Naive thymus-derived CD8-positive, alpha-beta T cell (primary cell): ENCODE results near the gene NTN1. TPM values are rescaled to one million over a fixed set of nuclear protein-coding genes. Genes with fewer than 3 reads are reported as not detected.
"Not testable (repeated sequence)": the region's sequence is repeated elsewhere in the genome, so short reads cannot be mapped to it uniquely, and the experiment has no call there.

ENCODE experiments used
- ATAC-seq, 2 donors: fragments of 150-1000 bp; cut with Tn5 transposase in 1 of 2; sonication (Bioruptor Pico), chemical (Tn5 transposase) in 1 of 2; 1 replicate in 1 of 2; 2 replicates in 1 of 2; pipeline ENCODE4 v1.10.0; 2021; ENCODE audit warnings: mild to moderate bottlenecking in 2 of 2, moderate library complexity in 2 of 2
- POLR2A ChIA-PET: fragments of 350-600 bp; sonication (Branson Sonifier 250); formaldehyde crosslinking; loops from one replicate; lab custom pipeline; 2021; ENCODE audit warnings: antibody characterized with exemption; lab: Charles Lee
- DNase-seq, 10 donors: peaks; one replicate each; pipeline versions ENCODE4 v3.0.0 to v3.0.0-alpha.2; 2020 to 2022
- H3K27ac Mint-ChIP-seq, 10 donors: one replicate each; pipeline ENCODE4 v1.8.0; 2020 to 2022; ENCODE audit warnings: mild to moderate bottlenecking in 10 of 10, mixed read lengths in 10 of 10, moderate library complexity in 4 of 10, inconsistent platforms in 1 of 10
- H3K27me3 Mint-ChIP-seq, 5 donors: one replicate each; pipeline ENCODE4 v1.8.0; 2021 to 2022; ENCODE audit warnings: mixed read lengths in 5 of 5
- H3K36me3 Mint-ChIP-seq, 3 donors: one replicate each; pipeline ENCODE4 v1.8.0; 2020 to 2022; ENCODE audit warnings: mixed read lengths in 3 of 3, mild to moderate bottlenecking in 2 of 3, inconsistent platforms in 1 of 3
- H3K4me1 Mint-ChIP-seq, 4 donors: one replicate each; pipeline ENCODE4 v1.8.0; 2021 to 2022; ENCODE audit warnings: mixed read lengths in 4 of 4
- H3K4me3 Mint-ChIP-seq, 10 donors: one replicate each; pipeline ENCODE4 v1.8.0; 2020 to 2022; ENCODE audit warnings: mild to moderate bottlenecking in 10 of 10, mixed read lengths in 10 of 10, moderate library complexity in 6 of 10, inconsistent platforms in 1 of 10
- H3K9me3 Mint-ChIP-seq, 9 donors: one replicate each; pipeline ENCODE4 v1.8.0; 2020 to 2022; ENCODE audit warnings: mixed read lengths in 9 of 9, mild to moderate bottlenecking in 3 of 9, inconsistent platforms in 1 of 9, moderate library complexity in 1 of 9
- polyA plus RNA-seq, 3 donors: library from polyadenylated mRNA; unstranded; fragments of 300-500 nt; fragmentation: Illumina TruSeq; gene quantifications; one replicate each; pipeline ENCODE4 v1.2.3, GENCODE V29; 2021
- total RNA-seq, 8 experiments: library from RNA in 2 of 8; stranded (reverse) in 2 of 8; gene quantifications; one replicate each; pipeline ENCODE4 v1.2.3 and lab custom pipeline; 2021 to 2026

NTN1 gene
- total and polyA plus RNA-seq, 5 experiments from 2014 or later, result 0.05 TPM; not detected in 4

DNA sequence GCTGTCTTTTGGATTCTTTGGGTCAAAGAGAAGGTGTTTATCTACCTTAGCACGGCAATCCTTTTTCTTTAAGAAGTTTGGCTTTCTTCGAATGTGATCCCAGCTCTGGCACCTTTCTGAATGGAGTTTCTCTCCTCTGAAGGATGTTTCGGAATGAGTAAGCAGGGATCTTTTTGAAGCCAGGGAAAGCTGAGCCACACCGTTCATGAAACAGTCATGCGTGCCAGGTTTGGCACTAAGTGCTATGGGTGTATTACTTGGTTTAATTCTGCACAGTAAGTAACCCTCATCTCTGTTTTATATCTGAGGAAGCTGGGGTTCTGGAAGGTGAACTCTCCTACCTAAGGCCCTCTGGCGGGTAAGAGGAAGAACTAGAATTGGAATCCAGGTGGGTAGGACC, 234.5 kb downstream of the NTN1 start:
- Mint-ChIP-seq H3K4me1 (peaks cover 18 to 39% (median 25%) of the 10 kb centered on the region in 4 donors), H3K27me3 (no peaks in the 10 kb centered on the region), H3K36me3 (no peaks in the 10 kb centered on the region), H3K9me3 (no peaks in the 10 kb centered on the region), H3K4me3 (no peak overlapping the region), H3K27ac (peak overlapping the region in 1 of 10 donors; percentile 24)
- DNase-seq (no peak), ATAC-seq (no peak)
- POLR2A ChIA-PET, result no interaction called here

DNA sequence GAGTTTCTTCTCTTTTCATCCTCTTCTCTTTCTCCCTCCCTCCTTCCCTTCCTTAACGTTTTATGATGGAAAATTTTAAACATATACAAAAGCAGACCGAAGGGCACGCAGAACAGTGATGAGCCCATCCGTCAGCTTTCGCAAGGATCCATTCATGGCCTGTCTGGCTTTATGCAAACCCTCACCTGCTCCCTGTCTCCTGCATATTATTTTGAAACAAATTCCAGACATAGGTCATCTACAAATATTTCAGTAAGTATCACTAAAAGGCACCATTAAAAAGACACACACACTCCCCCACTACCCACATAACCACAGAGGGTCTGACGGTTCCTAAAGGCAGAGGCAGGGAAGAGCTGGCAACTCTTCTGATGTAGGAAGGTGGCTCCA, 235.0 kb downstream of the NTN1 start:
- H3K4me3 Mint-ChIP-seq, result no peak overlapping the region
- peaks cover 18 to 37% (median 26%) of the 10 kb centered on the region in 4 donors for H3K4me1 Mint-ChIP-seq
- H3K27ac Mint-ChIP-seq, result peak overlapping the region in 1 of 10 donors; percentile 41
- no peaks in the 10 kb centered on the region for H3K27me3 Mint-ChIP-seq
- H3K36me3 Mint-ChIP-seq, result no peaks in the 10 kb centered on the region
- POLR2A ChIA-PET, result no interaction called here
- no peak for ATAC-seq
- H3K9me3 Mint-ChIP-seq, result no peaks in the 10 kb centered on the region
- no peak for DNase-seq

DNA sequence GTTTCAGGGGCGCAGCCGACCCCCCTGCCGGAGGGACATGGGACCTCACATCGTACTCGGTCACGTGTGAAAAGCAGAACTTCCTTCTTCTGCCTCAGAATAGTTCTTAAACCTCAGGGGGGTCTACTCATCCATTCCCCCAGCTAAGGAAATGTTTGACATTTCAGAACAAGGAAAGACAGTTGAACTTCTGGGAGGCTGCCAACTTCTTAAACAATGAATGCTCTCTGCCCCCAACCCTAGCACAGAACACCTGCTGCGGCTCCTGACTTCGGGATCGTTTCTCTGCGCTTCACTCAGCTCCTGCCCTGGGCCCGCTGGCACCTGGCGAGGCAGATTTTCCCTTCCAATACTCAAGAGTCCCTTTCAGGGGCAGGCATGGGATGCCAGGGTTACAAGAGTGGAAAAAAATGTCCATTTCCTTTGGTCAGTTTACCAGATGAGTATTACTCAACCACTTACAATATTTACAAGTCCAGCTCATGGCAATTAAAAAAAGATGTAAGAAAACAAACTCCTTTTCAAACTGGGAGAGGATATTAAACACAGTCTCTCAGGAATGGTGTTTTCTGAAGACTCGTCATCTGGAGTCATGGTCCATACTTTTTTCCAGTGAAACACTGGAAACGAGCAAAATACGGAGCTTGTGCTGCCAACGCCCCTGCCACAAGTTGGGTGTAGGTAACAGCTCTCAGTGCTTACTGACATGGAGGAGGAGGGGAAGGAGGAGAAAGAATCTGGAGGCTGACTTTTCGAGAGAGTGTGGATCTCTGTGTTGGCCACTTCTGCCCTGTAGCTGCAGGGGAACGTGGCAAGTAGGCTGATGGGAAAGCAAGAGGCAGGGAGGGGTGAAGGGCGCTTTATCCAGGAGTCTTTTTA, 235.7 kb downstream of the NTN1 start:
- Mint-ChIP-seq H3K36me3 (no peaks in the 10 kb centered on the region), H3K27me3 (no peaks in the 10 kb centered on the region), H3K4me3 (no peak overlapping the region), H3K9me3 (no peaks in the 10 kb centered on the region), H3K27ac (peak overlapping the region in 2 of 10 donors; percentile 23 to 41), H3K4me1 (peaks cover 18 to 35% (median 26%) of the 10 kb centered on the region in 4 donors)
- POLR2A ChIA-PET, result no interaction called here
- DNase-seq, result no peak
- no peak for ATAC-seq

DNA sequence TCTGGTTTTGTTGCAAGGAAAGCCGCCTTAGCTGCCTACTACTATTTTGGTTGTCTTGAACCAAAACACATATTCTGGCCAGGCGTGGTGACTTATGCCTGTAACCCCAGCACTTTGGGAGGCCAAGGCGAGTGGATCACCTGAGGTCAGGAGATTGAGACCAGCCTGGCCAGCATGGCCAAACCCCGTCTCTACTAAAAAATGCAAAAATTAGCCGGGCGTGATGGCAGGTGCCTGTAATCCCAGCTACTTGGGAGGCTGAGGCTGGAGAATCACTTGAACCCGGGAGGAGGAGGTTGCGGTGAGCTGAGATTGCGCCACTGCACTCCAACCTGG, 236.3 kb downstream of the NTN1 start:
- H3K4me3 Mint-ChIP-seq, H3K27ac Mint-ChIP-seq, H3K9me3 Mint-ChIP-seq, POLR2A ChIA-PET, ATAC-seq, H3K27me3 Mint-ChIP-seq, H3K36me3 Mint-ChIP-seq, DNase-seq: not testable (repeated sequence)
- H3K4me1 Mint-ChIP-seq, result peaks cover 15 to 32% (median 23%) of the 10 kb centered on the region in 4 donors

DNA sequence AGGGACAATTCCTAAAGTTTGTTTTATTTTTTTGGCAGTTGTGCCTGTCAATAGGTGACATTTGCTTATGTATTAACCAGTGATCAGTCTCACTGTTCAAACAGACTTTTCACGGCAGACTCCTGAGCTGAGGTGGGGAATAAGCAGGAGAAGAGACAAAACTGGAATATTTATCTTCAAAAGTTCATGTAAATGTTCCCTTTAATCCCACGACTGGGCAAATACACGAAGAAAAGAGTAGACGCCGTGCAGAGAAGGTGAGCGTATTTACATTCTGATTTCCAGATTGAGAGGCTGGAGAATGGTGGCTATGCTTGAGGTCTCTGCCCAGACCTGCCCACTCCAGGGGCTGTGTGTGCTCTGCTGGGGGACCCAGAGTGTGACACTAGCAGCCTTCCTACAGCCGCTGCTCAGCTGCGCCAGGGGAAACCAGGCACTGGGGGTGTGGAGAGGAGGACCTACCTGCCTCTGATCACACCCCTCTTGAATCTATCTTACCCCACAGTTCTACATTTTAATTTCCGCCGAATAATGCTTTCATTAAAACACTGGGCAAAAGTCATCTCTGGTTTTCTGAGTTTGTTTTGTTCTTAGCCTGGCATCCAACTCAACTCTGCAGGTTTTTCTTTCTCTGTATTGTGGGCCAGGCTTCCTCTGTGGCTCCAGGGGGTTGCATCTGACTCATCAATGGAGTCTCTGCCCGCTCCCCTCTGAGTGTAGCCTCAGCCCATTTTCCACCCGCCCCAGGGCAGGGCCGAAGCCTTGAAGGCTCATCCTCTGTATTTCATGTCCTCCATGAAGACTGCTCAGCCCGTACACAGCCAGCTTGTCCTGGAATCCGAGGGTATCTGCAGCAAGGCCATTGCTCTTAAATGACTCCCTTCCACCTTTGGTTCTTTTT, 237.1 kb downstream of the NTN1 start:
- POLR2A ChIA-PET, result no interaction called here

DNA sequence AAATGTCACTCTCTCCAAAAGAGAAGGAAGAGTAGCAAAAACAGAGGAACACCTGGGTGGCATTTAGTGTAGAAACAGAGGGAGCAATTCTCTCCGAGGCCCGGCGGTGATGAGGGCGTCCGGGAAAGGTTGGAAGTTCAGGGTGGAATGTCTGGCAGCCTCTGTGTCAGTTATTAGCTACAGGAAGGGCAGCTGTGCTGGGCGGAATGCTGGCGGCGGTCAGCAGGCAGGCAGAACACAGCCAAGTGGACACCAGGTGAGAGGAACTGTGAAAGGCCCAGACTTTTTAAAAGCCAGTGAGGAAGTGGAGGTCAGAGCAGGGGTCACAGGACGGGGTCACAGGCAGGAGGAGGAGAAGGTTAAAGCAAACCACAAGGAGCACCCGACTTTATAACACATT, 238.1 kb downstream of the NTN1 start:
- H3K4me3 Mint-ChIP-seq, result no peak overlapping the region
- peaks cover 0 to 3% (median 0%) of the 10 kb centered on the region in 9 donors for H3K9me3 Mint-ChIP-seq
- POLR2A ChIA-PET, result no interaction called here
- DNase-seq (no peak), ATAC-seq (no peak)
- H3K4me1 Mint-ChIP-seq, result peaks cover 4 to 19% (median 13%) of the 10 kb centered on the region in 4 donors
- H3K27ac Mint-ChIP-seq, result peak overlapping the region in 1 of 10 donors; percentile 52
- H3K36me3 Mint-ChIP-seq, result peaks cover 0 to 10% (median 7%) of the 10 kb centered on the region in 3 donors
- no peaks in the 10 kb centered on the region for H3K27me3 Mint-ChIP-seq

More for the DNA sequence above, 237.1 kb downstream of the NTN1 start:
- Mint-ChIP-seq H3K36me3 (peaks cover 0 to under 1% (median 0%) of the 10 kb centered on the region in 3 donors), H3K27me3 (no peaks in the 10 kb centered on the region), H3K27ac (no peak overlapping the region), H3K4me3 (no peak overlapping the region), H3K4me1 (peaks cover 8 to 24% (median 16%) of the 10 kb centered on the region in 4 donors), H3K9me3 (no peaks in the 10 kb centered on the region)
- no peak for DNase-seq
- ATAC-seq, result no peak

DNA sequence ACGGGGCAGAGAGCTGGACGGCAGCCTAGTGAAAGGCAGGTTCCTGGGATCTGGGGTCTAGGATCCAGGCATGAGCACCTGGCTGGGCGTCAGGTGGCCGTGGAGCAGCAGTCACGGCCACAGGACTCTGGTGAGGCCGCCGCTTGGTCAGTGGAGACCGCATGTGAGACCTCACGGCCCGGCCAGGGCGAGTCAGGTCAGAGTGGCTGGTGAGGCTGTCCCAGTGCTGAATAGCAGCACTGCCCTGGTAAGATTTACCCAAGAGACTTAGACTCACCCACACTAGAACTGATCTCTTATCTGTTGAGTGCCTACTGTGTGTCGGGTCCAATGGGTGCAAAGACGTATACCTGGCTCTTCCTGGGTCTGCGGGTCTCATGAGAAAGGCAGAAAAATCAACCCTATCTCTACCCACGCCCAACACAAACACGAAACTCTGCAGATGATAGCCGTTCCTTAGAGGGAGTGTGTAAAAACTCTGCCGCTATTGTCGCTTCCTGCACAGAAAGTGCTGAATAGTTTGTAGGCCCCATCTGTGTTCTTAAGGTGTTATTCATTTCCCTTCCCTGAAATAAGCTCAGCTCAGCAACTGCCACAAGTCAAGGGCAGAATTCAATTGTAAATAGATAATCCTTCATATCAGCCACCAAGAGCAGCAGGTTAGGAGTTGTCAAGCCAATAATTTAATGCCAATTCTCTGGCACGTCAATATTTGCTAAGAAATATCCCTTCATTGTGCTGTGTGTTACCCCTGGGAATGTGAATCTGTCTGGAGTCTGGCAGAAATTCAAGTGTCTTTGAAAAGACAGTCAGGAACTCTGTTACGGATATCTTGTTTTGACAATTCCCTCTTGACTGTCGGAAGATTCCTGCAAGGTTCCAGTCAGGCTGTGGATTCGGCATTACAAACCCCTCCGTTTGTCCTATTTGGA, 240.0 kb downstream of the NTN1 start:
- no peak overlapping the region for H3K4me3 Mint-ChIP-seq

DNA sequence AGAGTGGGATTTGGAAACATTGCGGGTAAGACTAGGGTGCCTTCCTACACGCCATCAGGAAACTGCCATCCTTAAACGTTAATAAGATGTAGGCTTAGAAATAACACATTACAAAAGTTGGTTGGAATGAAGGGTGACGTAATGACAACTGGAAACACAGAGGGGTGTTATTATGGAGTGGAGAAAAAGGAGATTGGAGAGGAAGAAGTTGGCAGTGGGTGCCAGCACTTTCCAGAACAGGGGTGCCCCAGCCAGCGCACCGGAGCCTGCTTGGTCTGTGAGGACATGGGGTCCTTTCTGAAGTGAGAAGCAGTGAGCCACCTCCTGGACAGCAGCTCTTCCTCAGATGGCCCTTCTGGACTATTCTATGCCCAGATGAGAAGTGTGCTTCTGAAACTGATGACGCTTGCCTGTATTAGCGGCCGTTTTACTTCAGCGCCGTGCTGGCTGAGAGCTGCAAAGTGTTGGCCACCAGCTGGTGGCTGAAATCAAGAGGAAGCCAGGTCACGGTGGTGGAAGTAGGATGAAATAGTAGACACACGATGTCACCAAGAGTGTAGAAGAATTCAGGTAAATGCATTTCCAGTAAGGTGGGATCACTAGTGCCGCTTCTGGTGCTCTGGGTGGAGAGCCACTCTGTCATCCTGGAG, 244.8 kb downstream of the NTN1 start:
- DNase-seq (no peak), ATAC-seq (no peak)
- Mint-ChIP-seq H3K9me3 (peaks cover 0 to 5% (median 0%) of the 10 kb centered on the region in 9 donors), H3K4me3 (no peak overlapping the region), H3K4me1 (peaks cover 0 to 3% (median 0%) of the 10 kb centered on the region in 4 donors), H3K27me3 (no peaks in the 10 kb centered on the region), H3K27ac (no peak overlapping the region), H3K36me3 (peaks cover 0 to 26% (median 14%) of the 10 kb centered on the region in 3 donors)
- POLR2A ChIA-PET, result interaction anchor here (0.6 kb wide), 1 partner anchor 30 kb away, joined by 3 read pairs; no protein-coding TSS in a partner anchor

More for the DNA sequence above, 240.0 kb downstream of the NTN1 start:
- Mint-ChIP-seq H3K9me3 (peaks cover 0 to 5% (median 0%) of the 10 kb centered on the region in 9 donors), H3K4me1 (peaks cover 4 to 19% (median 12%) of the 10 kb centered on the region in 4 donors), H3K27ac (peak overlapping the region in 1 of 10 donors; percentile 81), H3K27me3 (no peaks in the 10 kb centered on the region), H3K36me3 (peaks cover 0 to 12% (median 10%) of the 10 kb centered on the region in 3 donors)
- POLR2A ChIA-PET, result no interaction called here
- DNase-seq (no peak), ATAC-seq (no peak)

DNA sequence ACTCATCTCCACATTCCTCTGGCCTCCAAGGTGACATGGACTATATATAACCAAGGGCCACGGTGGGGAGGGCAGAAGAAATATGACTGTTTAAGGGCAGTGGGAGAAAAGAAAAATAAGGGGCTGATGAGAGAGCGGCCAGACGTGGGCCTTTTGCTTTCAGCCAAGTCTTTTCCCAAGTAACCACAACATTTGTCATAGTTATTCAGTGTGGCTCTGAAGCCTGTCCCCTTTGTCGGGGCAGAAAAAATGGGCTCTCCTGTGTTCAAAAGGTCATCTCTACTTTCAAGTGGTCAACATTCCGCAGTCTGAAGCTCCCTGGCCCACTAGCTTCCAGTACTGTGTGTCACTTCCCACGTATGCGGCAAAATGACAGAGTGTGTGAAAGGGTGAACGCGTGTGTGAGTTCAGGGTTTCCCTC, 245.4 kb downstream of the NTN1 start:
- H3K36me3 Mint-ChIP-seq, result peaks cover 0 to 26% (median 14%) of the 10 kb centered on the region in 3 donors
- H3K4me1 Mint-ChIP-seq, result no peaks in the 10 kb centered on the region
- no peak overlapping the region for H3K27ac Mint-ChIP-seq
- H3K27me3 Mint-ChIP-seq, result no peaks in the 10 kb centered on the region
- peaks cover 0 to 5% (median 0%) of the 10 kb centered on the region in 9 donors for H3K9me3 Mint-ChIP-seq
- DNase-seq (no peak), ATAC-seq (no peak)
- no peak overlapping the region for H3K4me3 Mint-ChIP-seq
- POLR2A ChIA-PET, result no interaction called here

DNA sequence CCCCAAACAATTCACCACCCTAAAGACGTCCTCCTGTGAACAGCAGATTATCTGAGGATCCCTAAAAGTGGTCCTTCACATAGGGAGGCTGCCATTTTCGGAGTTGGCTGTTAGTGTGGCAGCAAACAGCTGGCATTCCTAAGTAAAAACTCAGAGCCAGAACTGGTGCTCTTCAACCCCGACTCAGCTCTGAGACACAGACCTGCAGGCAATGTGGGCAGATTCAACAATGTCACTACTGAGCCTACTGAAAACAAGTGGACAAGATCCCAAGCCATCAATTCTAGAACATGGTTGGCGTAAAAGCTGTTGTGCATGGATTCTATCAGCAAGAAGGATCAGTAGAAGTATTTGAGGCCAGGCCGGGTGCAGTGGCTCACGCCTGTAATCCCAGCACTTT, 247.2 kb downstream of the NTN1 start:
- no peak for DNase-seq

DNA sequence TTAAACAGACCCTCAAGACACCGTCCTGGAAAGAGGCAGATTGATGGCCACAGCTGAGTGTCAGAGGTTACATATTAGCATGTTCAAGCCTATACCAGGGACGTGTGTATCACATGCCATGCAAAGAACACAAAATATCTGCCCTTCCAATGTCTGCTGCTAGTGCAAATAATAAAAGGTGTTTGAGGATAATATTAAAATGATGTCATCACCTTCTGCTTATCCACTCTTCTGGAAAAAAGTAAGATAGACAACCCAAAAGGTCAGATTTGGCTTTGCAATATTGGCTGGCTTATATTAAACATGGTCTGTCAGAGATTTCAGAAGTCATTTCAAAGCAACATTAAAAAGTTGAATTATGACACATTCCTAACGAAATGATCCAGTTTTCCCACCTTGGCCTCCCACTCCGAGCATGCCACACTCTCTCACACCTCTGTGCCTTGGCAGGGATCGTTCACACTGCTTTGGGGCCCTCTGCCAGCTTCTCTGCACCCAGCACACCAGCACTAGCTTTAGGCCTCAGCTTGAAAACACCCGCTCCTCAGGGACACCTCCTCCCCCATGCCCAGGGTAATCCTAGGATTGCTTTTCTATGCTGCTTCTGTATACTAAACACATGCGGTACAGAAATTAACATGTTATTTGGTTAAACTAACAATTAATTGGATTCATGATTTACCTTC, 248.2 kb downstream of the NTN1 start:
- POLR2A ChIA-PET, result no interaction called here
- Mint-ChIP-seq H3K4me1 (peaks cover 4 to 16% (median 9%) of the 10 kb centered on the region in 4 donors), H3K27me3 (no peaks in the 10 kb centered on the region), H3K36me3 (peaks cover 0 to 15% (median 8%) of the 10 kb centered on the region in 3 donors), H3K9me3 (peaks cover 0 to 2% (median 0%) of the 10 kb centered on the region in 9 donors), H3K4me3 (no peak overlapping the region), H3K27ac (no peak overlapping the region)
- ATAC-seq (no peak), DNase-seq (no peak)

More for the DNA sequence above, 247.2 kb downstream of the NTN1 start:
- H3K36me3 Mint-ChIP-seq, result peaks cover 0 to 24% (median 13%) of the 10 kb centered on the region in 3 donors
- peaks cover 0 to 5% (median 0%) of the 10 kb centered on the region in 9 donors for H3K9me3 Mint-ChIP-seq
- H3K4me1 Mint-ChIP-seq, result peaks cover 0 to 6% (median 2%) of the 10 kb centered on the region in 4 donors
- ATAC-seq, result no peak
- H3K4me3 Mint-ChIP-seq, result no peak overlapping the region
- H3K27me3 Mint-ChIP-seq, result no peaks in the 10 kb centered on the region
- H3K27ac Mint-ChIP-seq, result no peak overlapping the region
- POLR2A ChIA-PET, result no interaction called here
